ENCODE results near the gene TANC1. TPM values are rescaled to one million over a fixed set of nuclear protein-coding genes. Genes with fewer than 3 reads are reported as not detected.

Gene TANC1
- total RNA-seq, 2 experiments from 2014 or later: 0.41 to 0.47 TPM

DNA sequence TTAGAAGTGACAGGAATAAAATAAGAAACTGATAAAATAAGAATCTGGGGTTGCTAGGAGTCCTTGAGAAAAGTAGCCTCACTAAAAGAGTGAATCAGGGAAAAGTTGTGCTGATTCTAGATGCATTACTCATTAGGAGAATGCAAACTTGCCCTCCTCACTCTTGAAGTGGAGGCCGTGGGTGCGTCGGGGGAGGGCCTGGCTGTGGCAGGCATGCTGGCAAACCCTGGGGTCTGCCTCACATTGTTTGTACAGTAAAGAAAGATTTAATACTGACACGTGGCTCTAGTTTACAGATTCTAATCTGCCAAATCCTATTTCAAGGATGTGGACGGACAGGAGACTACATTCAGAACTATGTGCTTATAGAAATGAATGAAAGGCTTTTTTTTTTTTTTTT, 41.9 kb downstream of the TANC1 start:
- CTCF ChIA-PET: no interaction called here
- Mint-ChIP-seq H3K27ac (no peak overlapping the region), H3K4me3 (no peak overlapping the region)

GRCh38 chr2:159010963-159011362, 42.5 kb downstream of the TANC1 start:
- no peaks in the 10 kb centered on the region for H3K36me3 ChIP-seq (ENCODE audit: insufficient read depth, low read length)
- H3K9me3 Mint-ChIP-seq: peaks cover 14% of the 10 kb centered on the region
- no peaks in the 10 kb centered on the region for H3K36me3 Mint-ChIP-seq (ENCODE audit: low read depth)
- H3K4me3 Mint-ChIP-seq: no peak overlapping the region
- H3K4me3 ChIP-seq (ENCODE audit: low read length): no peak overlapping the region
- no peaks in the 10 kb centered on the region for H3K4me1 Mint-ChIP-seq (ENCODE audit: low read depth)
- ATAC-seq (ENCODE audit: poor library complexity) (no peak), DNase-seq (no peak)
- H3K27me3 ChIP-seq (ENCODE audit: control insufficient read depth in 1 of 2, insufficient read depth in 2 of 2, low read length in 2 of 2): peaks cover 0 to 3% of the 10 kb centered on the region in 2 experiments
- TF ChIP-seq CTCF (IDR thresholded peaks at IDR 0.05): no peak
- no peak overlapping the region for H3K27ac Mint-ChIP-seq
- ChIA-PET CTCF (interaction anchor here (0.6 kb wide), 1 partner anchor 45 kb away, joined by 3 read pairs; no protein-coding TSS in a partner anchor), POLR2A (no interaction called here)
- no peak overlapping the region for H3K27ac ChIP-seq (ENCODE audit: low read depth in 1 of 2, low read length in 2 of 2)
- peaks cover 4% of the 10 kb centered on the region for H3K27me3 Mint-ChIP-seq
- intact Hi-C loops (cut with DNase I, micrococcal nuclease): no loop called here
- no peaks in the 10 kb centered on the region for H3K4me1 ChIP-seq (ENCODE audit: insufficient read depth, low read length)
- peaks cover 11 to 15% of the 10 kb centered on the region in 2 experiments for H3K9me3 ChIP-seq (ENCODE audit: control insufficient read depth in 1 of 2, insufficient read depth in 1 of 2, low read length in 2 of 2)

More for the DNA sequence above, 41.9 kb downstream of the TANC1 start:
- Histone ChIP-seq H3K27ac (ENCODE audit: low read depth in 1 of 2, low read length in 2 of 2) (no peak overlapping the region), H3K4me1 (ENCODE audit: insufficient read depth, low read length) (no peaks in the 10 kb centered on the region), H3K27me3 (ENCODE audit: control insufficient read depth in 1 of 2, insufficient read depth in 2 of 2, low read length in 2 of 2) (peaks cover 0 to 3% of the 10 kb centered on the region in 2 experiments), H3K36me3 (ENCODE audit: insufficient read depth, low read length) (no peaks in the 10 kb centered on the region), H3K4me3 (ENCODE audit: low read length) (no peak overlapping the region), H3K9me3 (ENCODE audit: control insufficient read depth in 1 of 2, insufficient read depth in 1 of 2, low read length in 2 of 2) (peaks cover 8 to 11% of the 10 kb centered on the region in 2 experiments)
- H3K27me3 Mint-ChIP-seq: peaks cover 4% of the 10 kb centered on the region
- no peak for TF ChIP-seq CTCF (IDR thresholded peaks at IDR 0.05)
- no peaks in the 10 kb centered on the region for H3K4me1 Mint-ChIP-seq (ENCODE audit: low read depth)
- intact Hi-C loops (cut with DNase I, micrococcal nuclease): no loop called here
- peaks cover 10% of the 10 kb centered on the region for H3K9me3 Mint-ChIP-seq
- ATAC-seq (ENCODE audit: poor library complexity) (no peak), DNase-seq (no peak)
- POLR2A ChIA-PET: no interaction called here
- H3K36me3 Mint-ChIP-seq (ENCODE audit: low read depth): no peaks in the 10 kb centered on the region

DNA sequence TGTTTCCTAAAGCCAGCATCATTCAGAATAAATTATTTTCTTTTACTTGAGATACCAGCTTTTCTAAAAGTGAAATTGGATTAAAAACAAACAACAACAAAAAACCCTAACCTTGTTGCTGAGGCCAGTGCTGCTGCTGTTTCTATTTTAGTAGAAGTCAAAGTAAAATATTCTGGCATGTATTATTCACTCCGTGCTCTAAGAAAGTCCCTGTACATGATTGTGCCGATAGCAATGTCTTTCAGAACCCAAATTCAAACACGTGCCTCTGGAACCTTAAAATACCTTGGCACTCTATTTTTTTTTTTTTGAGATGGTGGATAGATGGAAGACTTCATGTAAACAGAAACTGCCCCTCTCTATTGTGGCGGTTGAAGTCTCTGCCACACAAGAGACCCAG, 43.7 kb downstream of the TANC1 start:
- ChIA-PET CTCF (no interaction called here), POLR2A (no interaction called here)
- H3K9me3 Mint-ChIP-seq: peaks cover 16% of the 10 kb centered on the region
- no peak for DNase-seq
- no peaks in the 10 kb centered on the region for H3K4me1 Mint-ChIP-seq (ENCODE audit: low read depth)
- no peak overlapping the region for H3K4me3 Mint-ChIP-seq
- peaks cover 4% of the 10 kb centered on the region for H3K27me3 Mint-ChIP-seq
- Histone ChIP-seq H3K27me3 (ENCODE audit: control insufficient read depth in 1 of 2, insufficient read depth in 2 of 2, low read length in 2 of 2) (peaks cover 0 to 3% of the 10 kb centered on the region in 2 experiments), H3K36me3 (ENCODE audit: insufficient read depth, low read length) (no peaks in the 10 kb centered on the region), H3K4me3 (ENCODE audit: low read length) (no peak overlapping the region), H3K9me3 (ENCODE audit: control insufficient read depth in 1 of 2, insufficient read depth in 1 of 2, low read length in 2 of 2) (peaks cover 17% of the 10 kb centered on the region in 2 experiments), H3K27ac (ENCODE audit: low read depth in 1 of 2, low read length in 2 of 2) (no peak overlapping the region), H3K4me1 (ENCODE audit: insufficient read depth, low read length) (no peaks in the 10 kb centered on the region)
- no peak for TF ChIP-seq CTCF (IDR thresholded peaks at IDR 0.05)
- H3K36me3 Mint-ChIP-seq (ENCODE audit: low read depth): peaks cover 3% of the 10 kb centered on the region
- intact Hi-C loops (cut with DNase I, micrococcal nuclease): no loop called here
- H3K27ac Mint-ChIP-seq: no peak overlapping the region
- no peak for ATAC-seq (ENCODE audit: poor library complexity)

Measured in CD4-positive, alpha-beta T cell (primary cell).